Panc1 (cell line): ENCODE results near the gene RAPGEF5.

Experiments
- CTCF ChIP-seq: fragments of 450-650 bp; IDR thresholded peaks from 2 replicates; pipeline ENCODE4 v1.5.1; 2017; ENCODE audit warnings: mild to moderate bottlenecking
- POLR2AphosphoS5 ChIP-seq: IDR thresholded peaks from 2 replicates; pipeline ENCODE4 v1.6.1; 2012; ENCODE audit warnings: mild to moderate bottlenecking, low read depth, low read length, moderate library complexity
- REST ChIP-seq, 2 experiments: IDR thresholded peaks; 2 replicates each; pipeline ENCODE4 v1.6.1; 2011 to 2012; ENCODE audit warnings: low read depth in 2 of 2, control low read depth in 1 of 2, low read length in 1 of 2, mild to moderate bottlenecking in 1 of 2, moderate library complexity in 1 of 2; ENCODE audit not compliant: insufficient read depth in 1 of 2
- SIN3A ChIP-seq: IDR thresholded peaks from 2 replicates; pipeline ENCODE4 v1.6.1; 2012; ENCODE audit warnings: low read depth, mild to moderate bottlenecking, low read length, moderate library complexity, borderline replicate concordance; ENCODE audit not compliant: insufficient read depth

DNA sequence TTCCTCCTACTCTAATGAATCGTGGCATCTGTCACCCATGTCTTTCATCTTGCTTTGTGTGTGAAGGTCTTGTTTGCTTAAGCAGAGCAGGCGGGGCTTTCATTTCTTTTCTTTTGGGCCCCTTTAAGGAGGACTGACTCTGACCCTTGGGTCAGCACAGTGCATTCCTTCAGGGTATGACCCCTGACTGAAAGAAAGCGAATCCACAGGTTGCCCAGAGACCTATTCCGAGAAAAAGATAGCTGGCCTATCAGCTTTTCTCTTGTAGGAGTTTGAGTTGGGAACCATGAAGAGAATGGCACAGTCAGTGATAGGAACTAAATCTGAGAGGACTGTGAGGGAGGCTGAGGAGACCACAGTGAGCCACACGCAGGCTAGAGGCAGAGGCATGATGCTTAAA, 218.1 kb downstream of the RAPGEF5 start:
- no peak for TF ChIP-seq CTCF
- no peak for TF ChIP-seq REST (IDR thresholded peaks at IDR 0.05; ENCODE audit: insufficient read depth in 1 of 2, low read depth in 2 of 2, low read length in 1 of 2)
- TF ChIP-seq SIN3A, result no peak
- no peak for TF ChIP-seq POLR2AphosphoS5
